Embryonic facial prominence (tissue), 1 donor: ENCODE measurements around the gene CRYBB3.
"Not testable (repeated sequence)": the region's sequence is repeated elsewhere in the genome, so short reads cannot be mapped to it uniquely, and the experiment has no call there.

Source experiments
- DNase-seq: peaks from one replicate; pipeline ENCODE4 v3.0.0-alpha.2; 2016; ENCODE audit errors: extremely low spot score

The CRYBB3 gene

GRCh38 chr22:25205847-25206246, 6.2 kb downstream of the CRYBB3 start:
- DNase-seq: no peak

GRCh38 chr22:25206998-25207397, 7.3 kb downstream of the CRYBB3 start:
- DNase-seq: no peak

GRCh38 chr22:25207553-25208157, 8.0 kb downstream of the CRYBB3 start:
- DNase-seq: no peak

- DNase-seq: no peak
Observed at GRCh38 chr22:25208328-25208727, 8.7 kb downstream of the CRYBB3 start.

GRCh38 chr22:25208743-25209505, 9.3 kb downstream of the CRYBB3 start:
- no peak for DNase-seq

GRCh38 chr22:25210793-25211192, 11.1 kb downstream of the CRYBB3 start:
- DNase-seq: no peak

GRCh38 chr22:25212337-25212736, 12.7 kb downstream of the CRYBB3 start:
- no peak for DNase-seq

GRCh38 chr22:25213221-25213620, 13.6 kb downstream of the CRYBB3 start:
- no peak for DNase-seq

GRCh38 chr22:25216230-25216629, 16.6 kb downstream of the CRYBB3 start:
- no peak for DNase-seq

- DNase-seq: no peak
Observed at GRCh38 chr22:25219211-25219689, 19.6 kb downstream of the CRYBB3 start, which contains the start of gene CRYBB2. TSS of gene CRYBB2 (plus strand) at chr22:25219639. CDS start at chr22:25221430, 1,791 bp downstream.

- no peak for DNase-seq
Observed at GRCh38 chr22:25219948-25220442, 20.3 kb downstream of the CRYBB3 start.

GRCh38 chr22:25221790-25222189, 22.1 kb downstream of the CRYBB3 start:
- DNase-seq: no peak

GRCh38 chr22:25223269-25223850, 23.7 kb downstream of the CRYBB3 start:
- no peak for DNase-seq

- DNase-seq: no peak
Observed at GRCh38 chr22:25228822-25229221, 29.2 kb downstream of the CRYBB3 start.

GRCh38 chr22:25230760-25231159, 31.1 kb downstream of the CRYBB3 start:
- DNase-seq: not testable (repeated sequence)

- DNase-seq: no peak
Observed at GRCh38 chr22:25232301-25232700, 32.6 kb downstream of the CRYBB3 start.

- DNase-seq: not testable (repeated sequence)
Observed at GRCh38 chr22:25233706-25234105, 34.0 kb downstream of the CRYBB3 start.

- DNase-seq: no peak
Observed at GRCh38 chr22:25235547-25236290, 36.1 kb downstream of the CRYBB3 start.

GRCh38 chr22:25236417-25236816, 36.8 kb downstream of the CRYBB3 start:
- no peak for DNase-seq

- DNase-seq: no peak
Observed at GRCh38 chr22:25237503-25237902, 37.8 kb downstream of the CRYBB3 start.

GRCh38 chr22:25238058-25238457, 38.4 kb downstream of the CRYBB3 start:
- not testable (repeated sequence) for DNase-seq

- not testable (repeated sequence) for DNase-seq
Observed at GRCh38 chr22:25255169-25255568, 55.5 kb downstream of the CRYBB3 start.
